Measurements from ENCODE around the gene HYAL4.

HYAL4 gene

GRCh38 chr7:123865517-123866117, 20.6 kb downstream of the HYAL4 start:
- peak; percentile 68 for DNase-seq (ENCODE audit: low read depth)
- TF ChIP-seq MAX (IDR thresholded peaks at IDR 0.05; ENCODE audit: low read depth, low read length), result 0 out of 2 replicates have a peak, but pooled peaks have one; percentile 17
- no peak for TF ChIP-seq POLR2A (IDR thresholded peaks at IDR 0.05; ENCODE audit: extremely low read depth, insufficient read length)
- TF ChIP-seq CTCF (IDR thresholded peaks at IDR 0.05; ENCODE audit: low read depth, low read length), result peak; percentile 72
- no peak for TF ChIP-seq MYC (IDR thresholded peaks at IDR 0.05; ENCODE audit: low read depth, low read length)
- H3K4me3 ChIP-seq (ENCODE audit: low read depth, low read length), result no peak overlapping the region

DNA sequence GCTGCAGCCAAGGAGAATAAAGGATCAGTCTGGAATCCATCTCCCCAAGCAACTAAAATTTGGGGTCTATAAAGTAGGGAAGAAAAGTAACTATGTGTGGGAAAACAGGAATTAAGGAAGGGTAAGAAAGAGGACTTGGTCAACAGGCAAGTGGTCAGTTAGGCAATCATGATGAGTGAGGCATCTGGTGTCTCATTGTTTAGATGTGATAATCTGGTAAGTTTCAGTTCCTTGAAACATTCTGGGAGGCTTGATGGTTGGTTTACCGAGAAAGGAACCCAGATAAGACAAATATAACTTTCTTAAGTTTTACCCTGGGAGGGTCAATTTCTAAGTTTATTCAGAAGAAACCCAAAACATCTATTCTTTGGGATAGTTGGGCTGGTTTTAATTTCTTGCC, 22.3 kb downstream of the HYAL4 start:
- H3K4me3 ChIP-seq (ENCODE audit: low read depth, low read length), result no peak overlapping the region
- no peak for TF ChIP-seq MYC (IDR thresholded peaks at IDR 0.05; ENCODE audit: low read depth, low read length)
- TF ChIP-seq CTCF (IDR thresholded peaks at IDR 0.05; ENCODE audit: low read depth, low read length), result no peak
- TF ChIP-seq POLR2A (IDR thresholded peaks at IDR 0.05; ENCODE audit: extremely low read depth, insufficient read length), result no peak
- TF ChIP-seq MAX (IDR thresholded peaks at IDR 0.05; ENCODE audit: low read depth, low read length), result no peak
- DNase-seq (ENCODE audit: low read depth), result peak; percentile 46

GRCh38 chr7:123871998-123872867, 27.3 kb downstream of the HYAL4 start:
- TF ChIP-seq POLR2A (IDR thresholded peaks at IDR 0.05; ENCODE audit: extremely low read depth, insufficient read length) (no peak), CTCF (IDR thresholded peaks at IDR 0.05; ENCODE audit: low read depth, low read length) (peak; percentile 40), MYC (IDR thresholded peaks at IDR 0.05; ENCODE audit: low read depth, low read length) (no peak), MAX (IDR thresholded peaks at IDR 0.05; ENCODE audit: low read depth, low read length) (no peak)
- DNase-seq (ENCODE audit: low read depth), result peak; percentile 59
- no peak overlapping the region for H3K4me3 ChIP-seq (ENCODE audit: low read depth, low read length)

GRCh38 chr7:123872908-123873307, 27.9 kb downstream of the HYAL4 start:
- no peak overlapping the region for H3K4me3 ChIP-seq (ENCODE audit: low read depth, low read length)
- no peak for TF ChIP-seq POLR2A (IDR thresholded peaks at IDR 0.05; ENCODE audit: extremely low read depth, insufficient read length)
- TF ChIP-seq MAX (IDR thresholded peaks at IDR 0.05; ENCODE audit: low read depth, low read length), result no peak
- no peak for TF ChIP-seq CTCF (IDR thresholded peaks at IDR 0.05; ENCODE audit: low read depth, low read length)
- no peak for TF ChIP-seq MYC (IDR thresholded peaks at IDR 0.05; ENCODE audit: low read depth, low read length)
- no peak for DNase-seq (ENCODE audit: low read depth)

- DNase-seq (ENCODE audit: low read depth), result no peak
- no peak for TF ChIP-seq CTCF (IDR thresholded peaks at IDR 0.05; ENCODE audit: low read depth, low read length)
- TF ChIP-seq MYC (IDR thresholded peaks at IDR 0.05; ENCODE audit: low read depth, low read length), result no peak
- TF ChIP-seq MAX (IDR thresholded peaks at IDR 0.05; ENCODE audit: low read depth, low read length), result no peak
- no peak for TF ChIP-seq POLR2A (IDR thresholded peaks at IDR 0.05; ENCODE audit: extremely low read depth, insufficient read length)
- no peak overlapping the region for H3K4me3 ChIP-seq (ENCODE audit: low read depth, low read length)
These were observed 31.7 kb downstream of the HYAL4 start for GRCh38 chr7:123876557-123877256.
